Measurements from ENCODE around the gene CLK1.
"Not testable (repeated sequence)": the region's sequence is repeated elsewhere in the genome, so short reads cannot be mapped to it uniquely, and the experiment has no call there.

CLK1 gene

DNA sequence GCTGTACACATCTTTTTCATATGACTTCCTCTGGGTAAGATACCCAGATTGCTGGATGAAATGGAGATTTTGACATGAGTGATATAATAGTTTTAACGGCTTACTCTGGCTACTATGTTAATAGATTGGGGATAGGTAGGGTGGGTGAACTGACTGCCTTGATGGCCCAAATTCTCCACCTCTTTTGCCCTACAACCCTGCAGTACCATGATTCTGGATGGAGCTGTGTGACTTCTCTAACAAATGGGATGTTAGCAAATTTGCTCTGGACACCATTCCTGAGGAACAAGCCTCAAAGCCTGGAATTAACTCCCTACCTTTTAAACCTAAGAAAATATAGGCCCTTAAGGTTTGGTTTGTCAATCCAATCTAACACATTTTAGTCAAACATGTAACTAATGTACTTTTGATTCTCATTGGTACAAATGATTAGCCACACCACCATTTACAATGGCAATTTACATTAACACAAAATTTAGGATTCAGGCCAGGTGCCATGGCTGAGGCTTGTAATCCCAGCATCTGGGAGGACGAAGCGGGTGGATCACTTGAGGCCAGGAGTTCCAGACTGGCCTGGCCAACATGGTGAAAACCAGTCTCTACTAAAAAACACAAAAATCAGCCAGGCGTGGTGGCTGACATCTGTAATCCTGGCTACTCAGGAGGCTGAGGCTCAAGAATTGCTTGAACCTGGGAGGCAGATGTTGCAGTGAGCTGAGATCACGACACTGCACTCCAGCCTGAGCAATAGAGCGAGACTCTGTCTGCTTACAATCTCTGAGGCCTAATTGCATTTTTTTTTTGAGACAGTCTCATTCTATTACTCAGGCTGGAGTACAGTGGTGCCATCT is 12.8 kb downstream of the CLK1 start:
- DNase-seq: no peak

GRCh38 chr2:200850512-200851256 is 13.8 kb downstream of the CLK1 start:
- DNase-seq: no peak

GRCh38 chr2:200847939-200848338 is 16.5 kb downstream of the CLK1 start:
- no peak for DNase-seq

GRCh38 chr2:200847269-200847668 is 17.2 kb downstream of the CLK1 start:
- no peak for DNase-seq

- DNase-seq: no peak
Observed at GRCh38 chr2:200845669-200846325, 18.7 kb downstream of the CLK1 start.

- no peak for DNase-seq
Observed at GRCh38 chr2:200845194-200845593, 19.3 kb downstream of the CLK1 start.

- no peak for DNase-seq
Observed at GRCh38 chr2:200843993-200844948, 20.2 kb downstream of the CLK1 start.

- DNase-seq: no peak
Observed at GRCh38 chr2:200839513-200839912, 24.9 kb downstream of the CLK1 start.

DNA sequence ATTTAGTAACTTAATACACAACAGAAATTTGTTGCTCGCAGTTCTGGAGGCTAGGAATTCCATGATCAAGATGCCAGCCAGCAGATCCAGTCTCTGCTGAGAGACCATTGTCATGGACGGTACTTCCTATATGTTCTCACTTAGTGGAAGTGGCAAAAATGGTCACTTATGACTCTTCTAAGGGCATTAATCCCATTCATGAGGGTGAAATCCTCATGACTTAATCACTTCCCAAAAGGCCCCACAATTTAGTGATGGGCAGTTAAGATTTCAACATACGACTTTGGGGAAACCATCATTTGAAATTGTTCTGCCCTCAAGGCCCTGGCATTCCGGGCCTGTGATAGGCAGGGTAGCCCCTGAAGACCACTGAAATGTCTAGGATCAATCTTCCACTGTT is 29.8 kb downstream of the CLK1 start:
- DNase-seq: no peak

- no peak for DNase-seq
Observed at GRCh38 chr2:200829258-200829655, 35.2 kb downstream of the CLK1 start.

GRCh38 chr2:200828572-200829257 is 35.7 kb downstream of the CLK1 start:
- DNase-seq: no peak

DNA sequence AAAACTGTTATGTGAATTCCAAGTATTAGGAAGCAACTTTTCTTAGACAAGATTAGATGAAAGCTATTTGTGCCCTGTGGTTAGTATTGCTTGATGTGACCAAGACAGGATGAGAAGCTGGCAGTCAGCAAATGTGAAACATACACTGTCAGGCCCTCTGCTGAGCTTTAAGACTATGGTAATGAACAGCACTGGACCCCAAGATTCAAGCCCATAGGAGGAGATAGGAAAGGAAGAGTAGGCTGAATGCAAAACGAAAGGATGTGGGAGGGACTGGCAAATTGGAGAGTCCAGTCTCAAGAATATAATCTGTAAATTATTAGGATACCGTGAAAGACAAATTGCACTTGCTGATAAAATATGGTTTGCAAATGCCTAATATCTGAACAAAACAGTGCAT is 36.4 kb downstream of the CLK1 start:
- no peak for DNase-seq

DNA sequence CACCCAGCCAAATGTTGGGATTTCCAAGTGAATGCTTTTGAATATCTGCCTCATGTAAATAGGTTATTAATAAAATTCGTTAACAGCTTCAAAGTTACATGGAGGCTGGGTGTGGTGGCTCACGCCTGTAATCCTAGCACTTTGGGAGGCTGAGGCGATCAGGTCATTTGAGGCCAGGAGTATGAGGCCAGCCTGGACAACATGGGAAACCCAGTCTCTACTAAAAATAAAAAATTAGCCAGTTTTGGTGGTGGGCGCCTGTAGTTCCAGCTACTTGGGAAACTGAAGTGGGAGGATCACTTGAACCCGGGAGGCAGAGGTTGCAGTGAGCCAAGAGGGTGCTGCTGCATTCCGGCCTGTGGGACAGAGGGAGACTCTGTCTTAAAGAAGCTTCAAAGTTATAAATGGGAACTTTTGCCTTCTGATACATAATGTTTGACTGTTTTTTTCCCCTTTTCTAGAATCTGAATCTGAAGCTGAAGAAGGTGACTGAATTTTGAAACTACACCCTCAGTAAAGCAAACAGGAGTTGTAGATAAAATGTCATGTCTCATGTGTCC is 42.7 kb downstream of the CLK1 start:
- no peak for DNase-seq

GRCh38 chr2:200820573-200821234 is 43.8 kb downstream of the CLK1 start:
- DNase-seq: no peak

- DNase-seq: not testable (repeated sequence)
Observed at GRCh38 chr2:200818732-200819131, 45.7 kb downstream of the CLK1 start.

- no peak for DNase-seq
Observed at GRCh38 chr2:200814917-200815316, 49.5 kb downstream of the CLK1 start.

DNA sequence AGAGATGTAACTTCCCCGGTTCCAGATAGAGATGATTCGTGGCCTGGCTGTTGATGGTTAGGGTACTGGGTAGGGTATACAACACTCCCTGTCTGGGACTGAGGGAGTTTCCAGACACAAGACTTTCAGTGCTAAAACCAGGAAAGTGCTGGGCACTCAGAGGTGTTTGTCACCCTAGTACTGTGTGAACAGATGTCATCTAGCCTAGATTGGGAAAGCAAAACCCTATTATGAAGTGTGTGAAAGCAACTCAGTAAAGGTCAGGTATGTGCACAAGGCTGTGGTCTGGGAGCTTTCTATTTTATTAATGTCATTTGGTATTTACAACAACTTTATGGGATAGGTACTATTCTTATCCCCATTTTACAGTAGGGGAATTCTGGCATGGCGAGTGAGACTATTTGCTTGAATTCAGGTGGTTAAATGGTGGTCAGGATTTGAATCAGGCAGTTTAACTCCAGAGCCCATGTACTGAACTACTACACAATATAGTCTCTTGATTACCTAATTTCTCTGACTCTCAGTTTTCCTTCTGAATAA is 50.1 kb downstream of the CLK1 start:
- DNase-seq: no peak

- peak; percentile 49 for DNase-seq
Observed at GRCh38 chr2:200812122-200813022, 52.1 kb downstream of the CLK1 start.

DNA sequence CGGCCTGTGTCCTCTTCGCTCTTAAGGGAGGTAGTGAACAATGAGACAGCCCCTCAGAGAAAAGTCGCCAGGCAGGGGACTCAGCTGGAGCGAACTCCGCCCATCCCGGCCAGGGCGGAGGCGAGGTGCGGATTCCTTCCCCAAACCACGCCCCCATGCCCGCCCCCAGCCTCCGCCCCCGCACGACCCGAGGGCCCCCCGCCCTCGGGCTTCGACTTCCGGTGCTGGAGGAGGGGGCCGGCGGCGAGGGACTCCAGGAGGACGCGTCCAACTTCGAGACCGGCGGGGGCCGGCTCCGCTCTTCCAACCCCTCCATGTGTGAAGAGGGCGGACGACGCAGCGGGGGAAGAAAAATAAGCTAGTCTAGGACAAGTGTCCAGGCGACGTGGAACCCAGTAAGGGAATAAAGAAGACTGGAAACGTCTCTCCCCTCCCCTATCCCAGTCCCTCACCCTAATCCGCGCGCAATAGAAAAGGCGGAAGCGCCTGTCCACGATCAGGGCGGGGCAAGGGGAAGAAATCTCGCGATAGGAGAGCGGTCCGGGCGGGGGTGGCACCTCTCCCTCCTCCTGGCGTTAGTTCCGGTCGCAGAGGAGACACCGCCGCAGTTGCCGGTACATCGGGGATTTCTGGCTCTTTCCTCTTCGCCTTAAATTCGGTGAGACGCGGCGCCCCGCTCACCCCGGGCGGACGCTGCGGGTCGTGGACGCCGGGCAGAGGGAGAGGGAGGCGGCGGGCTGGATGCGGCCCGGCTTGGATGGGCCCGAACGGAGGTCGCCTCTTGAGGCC is 52.9 kb downstream of the CLK1 start, which contains the start of gene BZW1:
BZW1 (plus strand) TSS at position 578 of the 789 bp plus-strand sequence. CDS start 1,308 bp downstream, outside the sequence.
- peak; percentile 96 for DNase-seq

Data from T-helper 9 cell (primary cell).